ENCODE measurements around the gene CDC42SE2.

Gene CDC42SE2

DNA sequence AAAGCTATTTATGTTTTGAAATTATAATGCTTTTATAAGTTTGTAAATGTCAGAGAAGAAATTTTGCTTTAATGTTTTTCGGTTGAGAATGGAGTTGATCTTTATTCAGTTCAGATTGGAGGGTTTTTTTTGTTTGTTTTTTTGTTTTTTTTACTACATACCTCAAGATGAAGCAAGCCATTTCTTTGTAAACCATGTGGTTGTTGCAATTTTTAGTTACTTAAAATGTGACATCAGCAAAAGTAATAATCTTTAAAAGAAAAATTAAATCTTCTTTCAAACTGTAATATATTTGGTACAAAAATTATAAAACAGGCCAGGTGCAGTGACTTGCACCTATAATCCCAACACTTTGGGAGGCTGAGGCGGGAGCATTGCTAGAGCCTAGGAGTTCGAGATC is 102.6 kb downstream of the CDC42SE2 start:
- TF ChIP-seq, protein P1, sequence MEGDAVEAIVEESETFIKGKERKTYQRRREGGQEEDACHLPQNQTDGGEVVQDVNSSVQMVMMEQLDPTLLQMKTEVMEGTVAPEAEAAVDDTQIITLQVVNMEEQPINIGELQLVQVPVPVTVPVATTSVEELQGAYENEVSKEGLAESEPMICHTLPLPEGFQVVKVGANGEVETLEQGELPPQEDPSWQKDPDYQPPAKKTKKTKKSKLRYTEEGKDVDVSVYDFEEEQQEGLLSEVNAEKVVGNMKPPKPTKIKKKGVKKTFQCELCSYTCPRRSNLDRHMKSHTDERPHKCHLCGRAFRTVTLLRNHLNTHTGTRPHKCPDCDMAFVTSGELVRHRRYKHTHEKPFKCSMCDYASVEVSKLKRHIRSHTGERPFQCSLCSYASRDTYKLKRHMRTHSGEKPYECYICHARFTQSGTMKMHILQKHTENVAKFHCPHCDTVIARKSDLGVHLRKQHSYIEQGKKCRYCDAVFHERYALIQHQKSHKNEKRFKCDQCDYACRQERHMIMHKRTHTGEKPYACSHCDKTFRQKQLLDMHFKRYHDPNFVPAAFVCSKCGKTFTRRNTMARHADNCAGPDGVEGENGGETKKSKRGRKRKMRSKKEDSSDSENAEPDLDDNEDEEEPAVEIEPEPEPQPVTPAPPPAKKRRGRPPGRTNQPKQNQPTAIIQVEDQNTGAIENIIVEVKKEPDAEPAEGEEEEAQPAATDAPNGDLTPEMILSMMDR (IDR thresholded peaks at IDR 0.05; ENCODE audit: low read length), result no peak
- TF ChIP-seq EZH2 (IDR thresholded peaks at IDR 0.05; ENCODE audit: borderline replicate concordance, low read length), result no peak
- Histone ChIP-seq H3K4me1 (ENCODE audit: insufficient read depth, low read length, severe bottlenecking) (no peaks in the 10 kb centered on the region), H3K4me3 (ENCODE audit: low read depth, low read length, poor library complexity, severe bottlenecking) (no peak overlapping the region), H3K79me2 (ENCODE audit: insufficient read depth, low read length) (peaks cover 43% of the 10 kb centered on the region), H3K9me3 (ENCODE audit: low read length) (no peaks in the 10 kb centered on the region), H3K9me2 (ENCODE audit: low read depth, low read length) (no peaks in the 10 kb centered on the region), H4K20me1 (ENCODE audit: insufficient read depth, low read length) (no peaks in the 10 kb centered on the region), H3K27ac (ENCODE audit: low read depth, low read length, poor library complexity, severe bottlenecking) (no peak overlapping the region), H3K9ac (ENCODE audit: low read length) (no peak overlapping the region), H2AFZ (ENCODE audit: low read length) (no peak overlapping the region), H3K27me3 (ENCODE audit: insufficient read depth, low read length) (no peaks in the 10 kb centered on the region), H3F3A (ENCODE audit: insufficient read depth, low read length) (no peaks in the 10 kb centered on the region), H3K36me3 (ENCODE audit: insufficient read depth, low read length) (peaks cover 60% of the 10 kb centered on the region), H3K4me2 (ENCODE audit: low read length) (no peak overlapping the region)

DNA sequence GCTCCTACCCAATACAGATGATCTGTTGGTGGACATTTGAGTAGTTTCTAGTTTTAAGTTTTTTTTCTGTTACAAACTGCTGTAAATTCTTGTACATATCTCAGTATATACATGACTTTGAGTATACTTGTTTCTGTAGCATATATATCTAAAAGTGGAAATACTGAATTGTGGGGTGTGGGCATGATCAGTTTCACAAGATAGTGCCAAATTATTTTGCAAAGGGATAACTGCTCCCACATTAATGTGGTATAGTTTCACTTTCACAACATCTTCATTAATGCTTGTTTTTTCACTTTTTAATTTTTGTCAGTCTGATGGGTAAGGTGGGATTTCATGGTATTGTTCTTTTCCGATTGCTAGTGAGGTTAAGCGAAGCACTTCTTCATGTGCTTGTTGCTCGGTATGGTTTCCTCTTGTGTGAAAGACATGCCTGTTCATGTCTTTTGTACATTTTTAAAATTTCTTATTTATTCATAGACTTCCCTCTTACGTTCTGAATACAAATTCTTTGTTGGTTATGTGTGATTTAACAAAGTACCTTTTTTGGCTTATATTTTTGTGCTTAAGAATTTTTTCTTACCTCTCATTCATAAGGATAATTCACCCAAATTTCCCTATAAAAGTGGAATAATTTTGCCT is 103.5 kb downstream of the CDC42SE2 start:
- no peaks in the 10 kb centered on the region for H3F3A ChIP-seq (ENCODE audit: insufficient read depth, low read length)
- no peak overlapping the region for H3K27ac ChIP-seq (ENCODE audit: low read depth, low read length, poor library complexity, severe bottlenecking)
- TF ChIP-seq, protein P1 (IDR thresholded peaks at IDR 0.05; ENCODE audit: low read length), result no peak
- TF ChIP-seq EZH2 (IDR thresholded peaks at IDR 0.05; ENCODE audit: borderline replicate concordance, low read length), result no peak
- peaks cover 1% of the 10 kb centered on the region for H3K4me1 ChIP-seq (ENCODE audit: insufficient read depth, low read length, severe bottlenecking)
- H3K36me3 ChIP-seq (ENCODE audit: insufficient read depth, low read length), result peaks cover 58% of the 10 kb centered on the region
- no peak overlapping the region for H3K4me2 ChIP-seq (ENCODE audit: low read length)
- peaks cover 46% of the 10 kb centered on the region for H3K79me2 ChIP-seq (ENCODE audit: insufficient read depth, low read length)
- no peaks in the 10 kb centered on the region for H3K9me3 ChIP-seq (ENCODE audit: low read length)
- H4K20me1 ChIP-seq (ENCODE audit: insufficient read depth, low read length), result no peaks in the 10 kb centered on the region
- H2AFZ ChIP-seq (ENCODE audit: low read length), result no peak overlapping the region
- no peak overlapping the region for H3K4me3 ChIP-seq (ENCODE audit: low read depth, low read length, poor library complexity, severe bottlenecking)
- H3K9me2 ChIP-seq (ENCODE audit: low read depth, low read length), result no peaks in the 10 kb centered on the region
- H3K9ac ChIP-seq (ENCODE audit: low read length), result no peak overlapping the region
- H3K27me3 ChIP-seq (ENCODE audit: insufficient read depth, low read length), result no peaks in the 10 kb centered on the region

- H3K79me2 ChIP-seq (ENCODE audit: insufficient read depth, low read length), result peaks cover 51% of the 10 kb centered on the region
- H3K4me3 ChIP-seq (ENCODE audit: low read depth, low read length, poor library complexity, severe bottlenecking), result no peak overlapping the region
These were observed 105.0 kb downstream of the CDC42SE2 start for GRCh38 chr5:131368866-131369265.

More at GRCh38 chr5:131368866-131369265, 105.0 kb downstream of the CDC42SE2 start:
- no peaks in the 10 kb centered on the region for H3F3A ChIP-seq (ENCODE audit: insufficient read depth, low read length)
- H2AFZ ChIP-seq (ENCODE audit: low read length), result no peak overlapping the region
- no peaks in the 10 kb centered on the region for H3K9me3 ChIP-seq (ENCODE audit: low read length)
- peaks cover 17% of the 10 kb centered on the region for H3K4me1 ChIP-seq (ENCODE audit: insufficient read depth, low read length, severe bottlenecking)
- H3K27me3 ChIP-seq (ENCODE audit: insufficient read depth, low read length), result no peaks in the 10 kb centered on the region
- TF ChIP-seq, protein P1 (IDR thresholded peaks at IDR 0.05; ENCODE audit: low read length), result no peak
- TF ChIP-seq EZH2 (IDR thresholded peaks at IDR 0.05; ENCODE audit: borderline replicate concordance, low read length), result no peak
- no peak overlapping the region for H3K4me2 ChIP-seq (ENCODE audit: low read length)
- H3K9me2 ChIP-seq (ENCODE audit: low read depth, low read length), result no peaks in the 10 kb centered on the region
- H3K36me3 ChIP-seq (ENCODE audit: insufficient read depth, low read length), result peaks cover 54% of the 10 kb centered on the region
- H3K27ac ChIP-seq (ENCODE audit: low read depth, low read length, poor library complexity, severe bottlenecking), result no peak overlapping the region
- H4K20me1 ChIP-seq (ENCODE audit: insufficient read depth, low read length), result no peaks in the 10 kb centered on the region
- H3K9ac ChIP-seq (ENCODE audit: low read length), result no peak overlapping the region

Data from OCI-LY1 (cell line).